GM12874 (cell line): ENCODE data around the gene THBS4.

ENCODE experiments used
- CTCF ChIP-seq: IDR thresholded peaks from 2 replicates; pipeline ENCODE4 v1.5.1; 2011; ENCODE audit warnings: low read depth, mild to moderate bottlenecking, control low read depth, low read length, moderate library complexity; ENCODE audit not compliant: insufficient read depth

Gene THBS4

GRCh38 chr5:80002677-80003076 lies 32.5 kb upstream of the THBS4 start:
- no peak for TF ChIP-seq CTCF

DNA sequence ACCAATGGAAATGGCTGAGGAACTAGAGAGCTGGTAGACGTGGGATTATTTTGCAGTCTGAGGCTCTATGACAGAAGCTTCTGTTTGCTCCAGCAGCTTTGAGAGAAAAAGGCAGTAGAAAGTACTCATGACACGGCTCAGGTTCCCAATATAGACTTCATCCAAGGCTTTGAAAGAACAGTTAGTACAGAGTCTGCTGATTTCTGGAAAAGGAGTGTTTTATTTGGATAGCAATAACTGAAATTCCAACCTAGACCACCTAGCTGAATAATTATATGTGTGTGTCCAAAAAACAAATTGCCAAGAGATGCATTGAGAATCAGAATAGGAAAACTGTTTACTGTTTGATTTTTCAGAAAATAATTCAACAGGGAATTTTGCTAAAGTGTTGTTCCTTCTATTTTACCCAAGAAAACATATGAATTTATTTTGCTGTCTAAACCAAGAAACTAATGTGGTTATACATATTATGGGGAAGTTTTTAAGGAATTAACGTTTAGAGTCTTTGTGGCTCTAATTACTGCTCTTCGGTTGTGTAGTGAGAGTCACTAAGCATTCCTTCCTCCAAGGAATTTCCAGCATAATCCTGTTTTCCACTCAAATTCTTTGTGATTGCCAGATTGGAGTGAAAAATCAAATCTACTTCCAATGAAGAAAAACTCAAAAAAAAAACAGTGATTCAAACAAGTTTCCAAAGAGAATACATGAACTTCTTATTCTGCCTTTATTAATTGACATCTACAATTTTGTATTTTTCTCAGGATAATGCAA lies 26.0 kb upstream of the THBS4 start:
- TF ChIP-seq CTCF: no peak

- no peak for TF ChIP-seq CTCF
Observed at GRCh38 chr5:80010754-80011392, 24.3 kb upstream of the THBS4 start.

GRCh38 chr5:80025069-80025468 lies 10.1 kb upstream of the THBS4 start:
- TF ChIP-seq CTCF: no peak

GRCh38 chr5:80026841-80027240 lies 8.3 kb upstream of the THBS4 start:
- TF ChIP-seq CTCF: no peak

DNA sequence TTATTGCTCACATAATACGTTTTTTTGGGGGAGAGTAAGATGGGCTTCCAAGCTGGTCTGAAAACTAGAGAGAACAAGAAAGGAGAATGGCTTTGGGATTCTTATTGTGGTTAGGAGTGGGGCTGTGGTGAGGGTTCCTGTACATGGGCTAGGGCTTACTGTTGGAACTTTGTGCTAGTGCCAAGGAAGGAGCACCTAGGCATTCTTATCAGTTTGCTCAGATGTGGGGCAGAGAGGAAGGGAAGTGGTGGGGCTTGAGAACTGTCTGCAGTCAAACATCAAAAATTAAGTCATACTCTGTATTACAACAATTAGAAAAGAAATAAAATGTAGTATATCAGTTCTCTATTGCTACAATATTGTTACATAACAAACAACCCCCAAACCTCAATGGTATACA lies 4.0 kb upstream of the THBS4 start:
- no peak for TF ChIP-seq CTCF

DNA sequence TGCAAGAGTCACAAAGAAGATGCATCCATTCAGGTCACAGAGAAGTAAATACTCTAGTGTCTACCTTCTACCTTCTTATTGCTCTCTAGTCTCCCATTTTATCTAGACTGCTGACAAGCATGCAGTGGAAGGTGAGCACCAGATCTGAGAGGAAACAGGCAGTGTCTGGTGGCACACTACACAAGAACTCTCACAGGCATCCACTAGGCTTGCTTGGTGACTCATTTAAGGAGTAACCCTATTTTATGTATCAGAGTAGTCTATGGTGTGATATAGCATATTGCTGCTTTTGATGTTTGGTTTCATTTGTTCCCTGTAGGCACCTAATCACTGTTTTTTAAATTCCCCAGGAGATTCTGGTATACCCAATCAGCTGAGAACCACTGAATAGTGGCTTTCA lies 1.6 kb upstream of the THBS4 start:
- TF ChIP-seq CTCF: no peak
